Liver (tissue), 3 donors: ENCODE results near the gene MLLT10.
"Not testable (repeated sequence)": the region's sequence is repeated elsewhere in the genome, so short reads cannot be mapped to it uniquely, and the experiment has no call there.

Source experiments
- FOXA1 ChIP-seq: IDR thresholded peaks from 2 replicates; pipeline ENCODE4 v1.6.1; 2016; ENCODE audit warnings: antibody characterized with exemption
- JUND ChIP-seq, 2 donors: IDR thresholded peaks; 2 replicates each; pipeline ENCODE4 v1.6.1; 2016; ENCODE audit warnings: antibody characterized with exemption in 2 of 2
- RAD21 ChIP-seq, 2 donors: IDR thresholded peaks; 2 replicates each; pipeline ENCODE4 v1.6.1; 2016; ENCODE audit warnings: antibody characterized with exemption in 2 of 2, mild to moderate bottlenecking in 2 of 2
- YY1 ChIP-seq: IDR thresholded peaks from 2 replicates; pipeline ENCODE4 v1.6.1; 2016; ENCODE audit warnings: antibody characterized with exemption, mild to moderate bottlenecking
- TF ChIP-seq, protein P1 (sequence below): fragments of 150-350 bp; IDR thresholded peaks from 2 replicates; pipeline ENCODE4 v1.5.1; 2017; ENCODE audit warnings: improper control_type of control experiment, low read depth, low read length; ENCODE audit not compliant: missing input control
- TF ChIP-seq, protein P2 (sequence below): IDR thresholded peaks from 2 replicates; pipeline ENCODE4 v1.6.1; 2016; ENCODE audit warnings: antibody characterized with exemption
- donor health status: healthy.
- donor health status: healthy.

DNA sequence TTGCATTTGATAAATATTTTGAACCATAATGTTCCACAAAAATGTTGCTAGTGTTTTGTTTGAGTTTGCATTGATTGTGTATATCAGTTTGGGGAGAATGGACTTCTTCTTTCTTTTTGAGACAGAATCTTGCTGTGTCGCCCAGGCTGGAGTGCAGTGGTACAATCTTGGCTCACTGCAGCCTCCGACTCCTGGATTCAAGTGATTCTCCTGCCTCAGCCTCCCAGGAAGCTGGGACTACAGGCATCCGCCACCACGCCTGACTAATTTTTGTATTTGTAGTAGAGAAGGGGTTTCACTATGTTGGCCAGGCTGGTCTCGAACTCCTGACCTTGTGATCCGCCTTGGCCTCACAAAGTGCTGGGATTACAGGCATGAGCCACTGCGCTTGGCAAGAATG is 25.0 kb downstream of the MLLT10 start:
- not testable (repeated sequence) for TF ChIP-seq FOXA1; YY1; RAD21 (IDR thresholded peaks at IDR 0.05); JUND (IDR thresholded peaks at IDR 0.05)
- TF ChIP-seq, protein P1, sequence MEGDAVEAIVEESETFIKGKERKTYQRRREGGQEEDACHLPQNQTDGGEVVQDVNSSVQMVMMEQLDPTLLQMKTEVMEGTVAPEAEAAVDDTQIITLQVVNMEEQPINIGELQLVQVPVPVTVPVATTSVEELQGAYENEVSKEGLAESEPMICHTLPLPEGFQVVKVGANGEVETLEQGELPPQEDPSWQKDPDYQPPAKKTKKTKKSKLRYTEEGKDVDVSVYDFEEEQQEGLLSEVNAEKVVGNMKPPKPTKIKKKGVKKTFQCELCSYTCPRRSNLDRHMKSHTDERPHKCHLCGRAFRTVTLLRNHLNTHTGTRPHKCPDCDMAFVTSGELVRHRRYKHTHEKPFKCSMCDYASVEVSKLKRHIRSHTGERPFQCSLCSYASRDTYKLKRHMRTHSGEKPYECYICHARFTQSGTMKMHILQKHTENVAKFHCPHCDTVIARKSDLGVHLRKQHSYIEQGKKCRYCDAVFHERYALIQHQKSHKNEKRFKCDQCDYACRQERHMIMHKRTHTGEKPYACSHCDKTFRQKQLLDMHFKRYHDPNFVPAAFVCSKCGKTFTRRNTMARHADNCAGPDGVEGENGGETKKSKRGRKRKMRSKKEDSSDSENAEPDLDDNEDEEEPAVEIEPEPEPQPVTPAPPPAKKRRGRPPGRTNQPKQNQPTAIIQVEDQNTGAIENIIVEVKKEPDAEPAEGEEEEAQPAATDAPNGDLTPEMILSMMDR, result not testable (repeated sequence)
- TF ChIP-seq, protein P2, sequence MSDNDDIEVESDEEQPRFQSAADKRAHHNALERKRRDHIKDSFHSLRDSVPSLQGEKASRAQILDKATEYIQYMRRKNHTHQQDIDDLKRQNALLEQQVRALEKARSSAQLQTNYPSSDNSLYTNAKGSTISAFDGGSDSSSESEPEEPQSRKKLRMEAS, result not testable (repeated sequence)
